Activated T-helper 1 cell treated with anti-CD3 and anti-CD28 coated beads, Interleukin-12 subunit alpha, Interleukin-12 subunit beta, Interleukin-2, Interleukin-4 antibody, amounts not matched to agents 30 ng/mL and 10 ng/mL and 1 ng/mL, durations not matched to agents 14 hours and 24 hours and 36 hours (primary cell): ENCODE data around the gene SCN3A. TPM values are rescaled to one million over a fixed set of nuclear protein-coding genes. Genes with fewer than 3 reads are reported as not detected.

Experiments
- DNase-seq: peaks from one replicate; pipeline ENCODE4 v3.0.0; 2021; ENCODE audit warnings: low spot score
- H3K27ac Mint-ChIP-seq: one replicate; pipeline ENCODE4 v1.8.0; 2021; ENCODE audit warnings: mild to moderate bottlenecking, mixed read lengths
- H3K27me3 Mint-ChIP-seq: one replicate; pipeline ENCODE4 v1.8.0; 2022; ENCODE audit warnings: mild to moderate bottlenecking, moderate library complexity, mixed read lengths; ENCODE audit not compliant: insufficient read depth
- H3K36me3 Mint-ChIP-seq: one replicate; pipeline ENCODE4 v1.8.0; 2021; ENCODE audit warnings: low read depth, mixed read lengths
- H3K4me1 Mint-ChIP-seq: one replicate; pipeline ENCODE4 v1.8.0; 2021; ENCODE audit warnings: low read depth, mixed read lengths
- H3K4me3 Mint-ChIP-seq: one replicate; pipeline ENCODE4 v1.8.0; 2021; ENCODE audit warnings: mild to moderate bottlenecking, moderate library complexity, mixed read lengths
- H3K9me3 Mint-ChIP-seq: one replicate; pipeline ENCODE4 v1.8.0; 2021; ENCODE audit warnings: mixed read lengths
- intact Hi-C: fragments of 100-400 bp; cut with micrococcal nuclease; formaldehyde crosslinking; loops from one replicate; pipeline ENCODE4 v1.15.1; 2024
- total RNA-seq: library from RNA; stranded (reverse); gene quantifications from 2 replicates; pipeline ENCODE4 v1.2.3, GENCODE V29; 2022

Gene SCN3A
- total RNA-seq, 1 donor from 2014 or later = not detected

DNA sequence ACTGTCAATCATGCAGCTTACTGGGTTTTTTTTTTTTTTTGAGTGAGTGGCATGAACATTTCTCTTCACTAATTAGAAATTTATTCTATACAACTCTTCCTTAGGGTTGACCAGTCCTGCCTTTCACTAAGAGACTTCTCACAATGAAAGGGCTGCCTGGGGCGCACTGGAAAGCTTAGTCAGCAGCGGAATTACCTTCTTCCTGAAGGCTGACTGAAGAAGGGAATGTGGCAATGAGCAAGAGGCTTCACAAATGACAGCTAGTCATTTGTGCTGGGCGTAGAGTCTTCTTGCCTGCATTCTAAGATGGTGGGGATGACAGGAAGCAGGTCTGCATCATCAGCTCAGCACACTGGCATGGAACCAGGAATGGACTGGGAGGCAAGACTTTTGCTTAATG lies 15.6 kb upstream of the SCN3A start:
- no peak overlapping the region for H3K4me3 Mint-ChIP-seq
- no peak for DNase-seq
- H3K36me3 Mint-ChIP-seq = no peaks in the 10 kb centered on the region
- intact Hi-C loops = no loop called here
- no peaks in the 10 kb centered on the region for H3K9me3 Mint-ChIP-seq
- no peaks in the 10 kb centered on the region for H3K4me1 Mint-ChIP-seq
- H3K27me3 Mint-ChIP-seq = peaks cover 2% of the 10 kb centered on the region
- no peak overlapping the region for H3K27ac Mint-ChIP-seq

DNA sequence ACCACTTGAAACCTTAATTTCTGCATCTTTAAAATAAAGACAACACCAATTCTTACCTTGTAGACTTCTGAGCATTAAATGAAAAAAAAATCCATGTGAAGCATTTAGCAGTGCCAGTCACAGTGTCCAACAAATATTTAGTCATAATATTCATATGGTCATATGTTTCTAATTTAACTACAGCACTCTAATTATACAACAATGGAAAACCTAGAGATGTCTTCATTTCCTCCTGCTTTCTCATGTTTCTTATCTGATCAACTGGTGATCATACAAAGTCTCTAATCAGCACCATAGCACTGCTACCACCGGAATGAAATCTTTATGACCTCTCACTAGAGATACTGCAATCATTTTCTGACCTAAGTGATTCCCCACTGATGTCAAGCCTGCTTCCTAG lies 10.2 kb upstream of the SCN3A start:
- Mint-ChIP-seq H3K4me3 (no peak overlapping the region), H3K4me1 (no peaks in the 10 kb centered on the region), H3K27ac (no peak overlapping the region), H3K9me3 (no peaks in the 10 kb centered on the region), H3K36me3 (no peaks in the 10 kb centered on the region), H3K27me3 (no peaks in the 10 kb centered on the region)
- DNase-seq = no peak
- intact Hi-C loops = no loop called here

DNA sequence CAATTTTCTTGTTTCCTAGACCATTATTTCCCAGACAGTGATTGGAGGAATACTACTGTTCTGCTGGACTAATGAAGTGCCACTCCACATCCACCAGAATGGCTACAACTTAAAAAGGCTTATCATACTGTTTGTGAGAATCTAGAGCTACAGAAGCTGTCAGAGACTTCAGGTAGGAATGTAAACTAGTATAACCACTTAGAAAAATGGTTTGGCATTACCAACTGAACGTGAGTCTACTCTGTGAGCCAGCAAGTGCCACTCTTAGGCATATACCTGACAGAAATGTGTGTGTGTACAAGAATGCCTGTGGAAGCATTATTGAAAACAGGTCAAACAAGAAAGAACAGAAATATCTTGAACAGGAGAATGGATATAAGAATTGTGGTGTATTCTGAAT lies 4.2 kb upstream of the SCN3A start:
- Mint-ChIP-seq H3K36me3 (no peaks in the 10 kb centered on the region), H3K4me3 (no peak overlapping the region), H3K4me1 (no peaks in the 10 kb centered on the region), H3K27me3 (peaks cover 2% of the 10 kb centered on the region), H3K9me3 (no peaks in the 10 kb centered on the region), H3K27ac (no peak overlapping the region)
- intact Hi-C loops = no loop called here
- no peak for DNase-seq

DNA sequence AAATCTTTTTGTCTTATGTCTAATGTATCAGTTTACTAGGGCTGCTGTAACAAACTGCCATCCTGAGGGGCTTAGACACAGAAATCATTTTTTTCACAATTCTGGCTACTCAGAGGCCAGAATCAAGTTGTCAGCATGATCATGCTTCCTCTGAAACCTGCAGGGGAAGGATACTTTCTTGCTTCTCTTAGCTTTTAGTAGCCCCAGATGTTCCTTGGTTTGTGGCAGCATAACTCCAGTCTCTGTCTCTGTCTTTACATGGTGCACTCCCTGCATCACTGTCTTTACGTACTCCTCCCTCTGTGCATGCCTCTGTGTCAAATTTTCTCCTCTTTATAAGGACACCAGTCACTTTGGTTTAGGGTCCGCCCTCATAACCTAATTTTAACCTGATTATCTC lies 2.0 kb upstream of the SCN3A start:
- Mint-ChIP-seq H3K27ac (no peak overlapping the region), H3K9me3 (no peaks in the 10 kb centered on the region), H3K4me1 (no peaks in the 10 kb centered on the region), H3K4me3 (no peak overlapping the region), H3K27me3 (peaks cover 2% of the 10 kb centered on the region), H3K36me3 (no peaks in the 10 kb centered on the region)
- DNase-seq = no peak
- intact Hi-C loops = no loop called here

DNA sequence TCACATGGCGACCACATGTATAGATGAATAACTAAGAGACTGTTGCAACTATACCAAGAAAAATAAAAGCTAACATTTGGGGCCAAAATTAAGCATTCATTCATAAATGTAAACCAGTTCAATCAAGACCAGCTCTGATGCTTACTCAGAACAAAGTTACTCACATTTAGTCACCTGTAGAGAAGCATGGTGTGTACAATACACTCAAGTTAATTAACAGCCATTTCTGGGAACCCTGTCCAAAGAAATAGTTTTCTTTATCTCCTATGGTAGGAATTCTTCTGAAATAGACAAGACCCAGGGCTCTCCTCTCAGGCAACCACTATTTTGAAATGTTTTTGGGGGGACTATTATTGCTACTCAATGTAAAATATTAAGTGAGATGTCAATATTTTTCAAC lies 1.6 kb downstream of the SCN3A start:
- DNase-seq = no peak
- Mint-ChIP-seq H3K27ac (no peak overlapping the region), H3K9me3 (no peaks in the 10 kb centered on the region), H3K27me3 (peaks cover 2% of the 10 kb centered on the region), H3K36me3 (no peaks in the 10 kb centered on the region), H3K4me3 (no peak overlapping the region), H3K4me1 (no peaks in the 10 kb centered on the region)
- intact Hi-C loops = loop anchor here (5.0 kb wide), 1 partner anchor 465 kb away; no protein-coding TSS in a partner anchor

DNA sequence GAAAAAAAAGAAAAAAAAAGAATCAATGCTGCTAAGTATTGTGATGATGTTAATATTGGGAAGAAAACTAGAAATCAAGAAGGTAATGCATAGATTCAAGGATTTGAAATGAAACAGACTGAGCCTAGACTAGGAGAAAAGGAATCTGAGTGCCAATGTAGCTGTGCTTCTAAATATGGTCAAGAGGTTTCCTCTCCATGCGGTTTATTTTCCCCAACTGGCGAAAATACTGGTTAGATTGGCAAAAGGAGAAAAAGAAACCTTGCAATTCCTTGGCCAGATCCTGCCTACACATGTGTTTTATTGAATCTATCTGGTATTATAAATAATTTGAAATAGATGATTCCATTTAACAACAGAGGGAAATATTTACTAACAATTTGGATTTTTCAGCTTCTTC lies 5.7 kb downstream of the SCN3A start:
- Mint-ChIP-seq H3K27me3 (peaks cover under 1% of the 10 kb centered on the region), H3K36me3 (no peaks in the 10 kb centered on the region), H3K27ac (no peak overlapping the region), H3K4me3 (no peak overlapping the region), H3K4me1 (no peaks in the 10 kb centered on the region), H3K9me3 (no peaks in the 10 kb centered on the region)
- intact Hi-C loops = no loop called here
- DNase-seq = no peak

DNA sequence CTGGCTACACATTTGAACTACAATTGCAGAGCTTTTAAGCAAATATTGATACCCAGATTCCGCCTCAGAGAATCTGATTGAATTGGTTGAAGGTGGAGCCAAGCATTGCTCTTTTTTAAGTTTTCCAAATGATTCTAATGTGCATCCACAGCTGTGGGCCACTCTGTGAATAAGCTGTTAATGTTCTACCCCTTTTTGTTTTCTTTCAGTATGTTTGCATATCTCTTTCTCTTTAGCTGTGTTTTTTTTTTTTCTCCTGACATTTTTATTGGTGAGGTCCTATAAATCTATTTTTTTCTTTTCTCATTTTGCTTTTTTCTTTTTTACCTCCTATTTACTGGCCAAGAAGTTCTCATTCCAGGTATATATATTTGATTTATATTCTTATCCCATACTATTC lies 6.5 kb downstream of the SCN3A start:
- no peak overlapping the region for H3K27ac Mint-ChIP-seq

DNA sequence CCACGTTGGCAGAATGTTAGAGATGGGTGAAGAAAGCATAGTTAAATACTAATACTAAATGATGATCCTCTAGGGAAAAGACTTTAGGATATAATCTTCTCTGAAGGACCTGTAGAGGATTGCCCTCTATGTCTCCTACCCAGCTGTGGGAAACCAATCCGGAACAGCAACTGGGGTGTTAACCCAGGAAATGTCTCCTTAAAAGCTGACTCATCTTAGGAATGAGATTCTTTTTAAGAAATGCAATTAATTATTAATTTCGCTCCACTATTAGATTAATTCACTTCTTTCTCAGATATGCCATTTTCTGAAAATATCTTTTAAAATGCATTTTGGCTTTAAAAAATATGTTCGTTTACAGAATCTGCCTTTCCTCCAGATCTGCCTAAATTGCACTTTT lies 7.4 kb downstream of the SCN3A start:
- Mint-ChIP-seq H3K4me3 (no peak overlapping the region), H3K9me3 (no peaks in the 10 kb centered on the region), H3K27me3 (peaks cover 2% of the 10 kb centered on the region), H3K36me3 (no peaks in the 10 kb centered on the region), H3K27ac (no peak overlapping the region), H3K4me1 (no peaks in the 10 kb centered on the region)
- no peak for DNase-seq
- intact Hi-C loops = no loop called here

More for the DNA sequence above, 6.5 kb downstream of the SCN3A start:
- no peak overlapping the region for H3K4me3 Mint-ChIP-seq
- intact Hi-C loops = no loop called here
- DNase-seq = no peak
- peaks cover 2% of the 10 kb centered on the region for H3K27me3 Mint-ChIP-seq
- no peaks in the 10 kb centered on the region for H3K36me3 Mint-ChIP-seq
- no peaks in the 10 kb centered on the region for H3K9me3 Mint-ChIP-seq
- no peaks in the 10 kb centered on the region for H3K4me1 Mint-ChIP-seq

DNA sequence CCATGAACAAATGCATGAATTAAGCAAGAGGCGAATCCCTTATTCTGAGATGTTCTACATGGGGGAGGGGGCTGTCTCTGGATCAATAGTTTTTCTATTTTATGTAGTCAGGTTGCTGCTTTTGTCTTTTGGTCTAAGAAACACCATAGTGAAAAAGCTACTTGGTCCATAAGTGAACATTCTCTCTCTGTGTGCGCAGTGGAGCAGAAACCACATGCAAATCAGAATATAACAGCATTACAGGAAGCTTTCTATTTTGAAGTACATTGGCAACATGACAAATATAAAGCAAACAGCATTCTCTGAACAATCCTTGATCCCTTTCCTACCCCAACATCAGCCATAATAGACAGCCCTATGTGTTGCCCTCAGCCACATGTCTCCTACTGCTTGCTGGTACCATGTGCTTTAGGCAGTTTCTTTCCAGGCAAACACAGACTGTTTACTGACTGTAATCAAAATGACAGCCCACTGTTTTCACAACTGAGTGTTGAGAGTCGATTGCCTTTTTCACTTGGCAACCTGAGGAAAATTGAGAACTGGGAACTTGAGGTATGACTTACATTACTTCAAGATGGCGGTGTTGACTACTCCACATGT lies 10.6 kb downstream of the SCN3A start:
- Mint-ChIP-seq H3K36me3 (no peaks in the 10 kb centered on the region), H3K27ac (no peak overlapping the region), H3K4me1 (no peaks in the 10 kb centered on the region), H3K4me3 (no peak overlapping the region), H3K9me3 (no peaks in the 10 kb centered on the region), H3K27me3 (peaks cover 2% of the 10 kb centered on the region)
- no peak for DNase-seq
- intact Hi-C loops = no loop called here

DNA sequence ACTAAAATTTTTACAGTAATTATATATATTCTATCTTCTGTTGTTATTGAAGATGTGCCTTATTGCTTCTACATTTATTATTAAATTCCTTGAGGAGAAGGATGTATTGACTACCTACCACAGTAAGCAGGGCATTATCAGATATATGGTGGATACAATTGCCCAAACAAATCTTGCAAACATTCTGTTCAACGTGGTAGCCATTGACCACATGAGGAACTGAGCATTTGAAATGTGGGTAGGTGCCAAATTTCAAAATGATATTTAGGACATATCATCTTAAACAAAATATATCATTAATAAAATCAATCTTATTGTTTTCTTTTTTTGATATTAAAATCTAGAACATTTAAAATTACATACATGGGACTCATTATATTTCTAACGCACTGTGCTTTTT lies 11.1 kb downstream of the SCN3A start:
- DNase-seq = no peak
- Mint-ChIP-seq H3K4me3 (no peak overlapping the region), H3K36me3 (no peaks in the 10 kb centered on the region), H3K27me3 (peaks cover 2% of the 10 kb centered on the region), H3K4me1 (no peaks in the 10 kb centered on the region), H3K27ac (no peak overlapping the region), H3K9me3 (no peaks in the 10 kb centered on the region)
- intact Hi-C loops = no loop called here

DNA sequence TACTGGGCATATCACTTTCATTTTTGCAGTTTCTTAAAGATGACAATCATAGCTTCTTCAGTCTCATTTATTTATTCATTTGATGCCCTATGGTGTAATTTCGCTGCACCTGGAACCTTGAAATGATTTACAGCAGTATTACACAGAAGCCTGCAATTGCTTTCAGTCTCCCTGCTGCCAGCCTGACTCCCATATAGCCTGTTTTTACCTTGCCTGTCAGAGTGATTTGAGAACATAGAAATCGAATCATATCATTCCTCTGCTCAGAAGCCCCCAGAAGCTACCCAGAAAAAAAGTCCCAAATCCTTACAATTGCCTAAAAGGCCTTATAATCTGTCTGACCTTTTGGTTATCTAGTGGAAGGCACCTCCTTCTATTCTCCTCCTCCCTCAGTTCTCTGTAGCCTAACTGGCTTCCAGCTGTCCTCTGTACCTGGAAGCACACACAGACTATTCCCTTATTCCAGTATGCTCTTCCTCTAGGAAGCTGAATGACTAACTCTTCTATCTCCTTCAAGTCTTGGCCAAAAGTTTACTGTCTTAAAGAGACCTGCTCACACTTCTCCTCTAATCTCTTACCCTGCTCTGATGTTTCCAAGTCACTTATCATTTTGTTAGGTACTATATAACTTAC lies 12.6 kb downstream of the SCN3A start:
- Mint-ChIP-seq H3K27ac (no peak overlapping the region), H3K4me1 (no peaks in the 10 kb centered on the region), H3K27me3 (peaks cover 2% of the 10 kb centered on the region)

DNA sequence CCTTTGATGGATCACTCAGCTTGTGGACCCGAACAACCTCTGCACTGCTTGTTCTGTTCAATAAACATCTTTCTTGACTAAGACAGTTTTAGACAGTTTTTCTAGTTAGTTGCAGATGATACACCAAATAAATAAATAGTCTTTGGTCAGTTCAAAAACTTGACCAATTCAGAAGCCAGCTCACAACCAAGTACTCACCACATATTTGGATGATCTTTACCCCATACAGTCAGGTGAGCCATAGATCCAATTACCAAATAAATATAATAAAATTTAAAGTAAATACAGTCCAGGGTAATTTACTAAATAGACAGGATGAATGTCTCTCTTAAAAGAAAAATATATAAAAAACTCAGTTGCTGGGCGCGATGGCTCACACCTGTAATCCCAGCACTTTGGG lies 18.2 kb downstream of the SCN3A start:
- H3K27ac Mint-ChIP-seq = no peak overlapping the region
- H3K4me3 Mint-ChIP-seq = no peak overlapping the region
- intact Hi-C loops = no loop called here
- H3K4me1 Mint-ChIP-seq = no peaks in the 10 kb centered on the region
- no peaks in the 10 kb centered on the region for H3K9me3 Mint-ChIP-seq
- H3K36me3 Mint-ChIP-seq = no peaks in the 10 kb centered on the region
- DNase-seq = no peak
- H3K27me3 Mint-ChIP-seq = no peaks in the 10 kb centered on the region

More for the DNA sequence above, 12.6 kb downstream of the SCN3A start:
- Mint-ChIP-seq H3K4me3 (no peak overlapping the region), H3K36me3 (no peaks in the 10 kb centered on the region), H3K9me3 (no peaks in the 10 kb centered on the region)
- DNase-seq = no peak
- intact Hi-C loops = no loop called here

DNA sequence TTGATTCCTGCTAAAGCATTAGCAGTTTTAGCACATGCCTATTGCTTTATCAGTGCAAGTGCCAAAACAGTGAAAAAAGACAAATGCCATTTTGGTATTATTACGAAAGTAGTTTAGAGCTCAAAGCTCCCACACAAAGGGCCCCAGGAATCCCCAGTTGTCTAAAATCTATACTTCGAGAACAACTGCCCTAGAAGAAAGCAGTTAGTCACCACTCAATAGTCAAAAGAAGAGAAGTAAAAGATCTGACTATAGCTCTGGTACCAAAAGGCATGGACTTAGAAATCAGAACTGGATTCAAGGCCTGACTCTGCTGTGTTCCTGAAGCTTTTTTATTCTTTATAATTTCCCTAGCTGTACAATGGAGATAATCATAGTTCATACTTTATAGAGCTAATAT lies 21.8 kb downstream of the SCN3A start:
- Mint-ChIP-seq H3K4me1 (no peaks in the 10 kb centered on the region), H3K9me3 (no peaks in the 10 kb centered on the region), H3K36me3 (no peaks in the 10 kb centered on the region), H3K27me3 (no peaks in the 10 kb centered on the region), H3K27ac (no peak overlapping the region), H3K4me3 (no peak overlapping the region)
- DNase-seq = no peak
- intact Hi-C loops = no loop called here

DNA sequence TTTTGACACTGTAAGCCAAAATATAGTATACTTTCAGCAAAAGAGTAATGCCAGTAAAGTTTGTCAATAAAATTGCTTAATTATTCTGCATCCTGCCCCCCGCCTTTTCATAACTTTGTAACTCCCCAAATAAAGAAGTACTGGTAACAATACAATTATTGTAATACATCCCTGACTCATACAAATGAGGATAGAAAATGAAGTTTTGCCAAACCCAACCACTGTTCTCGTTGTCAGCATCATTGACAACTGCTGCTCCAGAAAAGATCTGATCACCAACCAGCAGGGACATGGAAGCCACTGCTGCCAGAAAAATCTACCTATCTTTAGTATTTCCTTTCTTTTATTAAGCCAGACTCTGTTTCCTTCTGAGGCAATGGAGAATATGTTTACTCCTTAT lies 27.1 kb downstream of the SCN3A start:
- Mint-ChIP-seq H3K4me1 (no peaks in the 10 kb centered on the region), H3K9me3 (no peaks in the 10 kb centered on the region), H3K4me3 (no peak overlapping the region), H3K36me3 (no peaks in the 10 kb centered on the region), H3K27me3 (peaks cover 1% of the 10 kb centered on the region), H3K27ac (no peak overlapping the region)
- intact Hi-C loops = no loop called here
- DNase-seq = no peak
